HG03432 (cell line): ENCODE measurements around the gene NOS1AP.

ENCODE experiments used
- ATAC-seq: cut with Tn5 transposase; IDR thresholded peaks from one replicate; pipeline ENCODE4 v1.9.1; 2021; ENCODE audit warnings: mild to moderate bottlenecking, moderate library complexity; ENCODE audit not compliant: unreplicated experiment

The NOS1AP gene

GRCh38 chr1:162359523-162360236 is 290.2 kb downstream of the NOS1AP start:
- ATAC-seq, result no peak

GRCh38 chr1:162360237-162360873 is 290.9 kb downstream of the NOS1AP start:
- ATAC-seq, result no peak

DNA sequence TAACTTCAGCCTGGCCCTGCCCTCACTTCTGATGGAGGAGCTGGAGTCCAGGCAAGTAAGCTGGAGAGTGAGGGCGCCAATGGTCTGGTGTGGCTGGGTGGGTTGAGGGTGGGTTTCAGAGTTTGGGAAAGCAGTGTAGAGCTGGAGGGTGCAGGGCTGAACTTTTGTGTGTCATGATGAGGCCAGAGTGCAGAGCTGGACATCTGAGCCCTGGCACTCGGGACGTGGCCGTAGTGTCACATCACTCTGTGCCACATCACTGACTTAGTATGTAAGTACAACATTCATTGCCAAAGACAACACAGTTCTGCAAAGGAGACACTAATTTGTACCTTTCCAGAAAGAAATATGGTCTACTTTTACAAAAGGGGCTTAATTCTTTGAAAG is 291.4 kb downstream of the NOS1AP start:
- ATAC-seq, result no peak

DNA sequence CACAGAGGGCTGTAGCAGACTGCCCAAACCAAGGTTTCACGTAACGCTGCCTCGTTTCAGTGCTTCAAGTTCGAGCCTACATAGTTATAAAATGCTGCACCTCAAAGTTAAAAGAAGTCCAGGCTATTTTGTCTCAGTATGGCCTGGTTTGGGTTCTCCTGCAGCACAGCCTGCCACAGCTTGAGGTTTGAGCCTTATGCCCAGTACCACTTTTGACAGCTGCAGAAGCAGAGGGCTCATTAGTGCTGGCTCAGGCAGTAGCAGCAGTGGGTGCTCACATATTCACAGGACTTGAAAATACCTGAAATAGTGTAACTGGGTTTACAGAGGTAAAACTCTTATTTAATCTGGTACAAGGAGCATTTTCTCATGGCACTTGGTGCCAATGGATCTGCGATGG is 291.9 kb downstream of the NOS1AP start:
- peak; percentile 41 for ATAC-seq

- no peak for ATAC-seq
Measured at GRCh38 chr1:162363823-162364222, 294.3 kb downstream of the NOS1AP start.

GRCh38 chr1:162364498-162364897 is 295.0 kb downstream of the NOS1AP start:
- ATAC-seq, result no peak

GRCh38 chr1:162365284-162366020 is 296.0 kb downstream of the NOS1AP start:
- no peak for ATAC-seq

GRCh38 chr1:162366149-162366548 is 296.7 kb downstream of the NOS1AP start:
- no peak for ATAC-seq

DNA sequence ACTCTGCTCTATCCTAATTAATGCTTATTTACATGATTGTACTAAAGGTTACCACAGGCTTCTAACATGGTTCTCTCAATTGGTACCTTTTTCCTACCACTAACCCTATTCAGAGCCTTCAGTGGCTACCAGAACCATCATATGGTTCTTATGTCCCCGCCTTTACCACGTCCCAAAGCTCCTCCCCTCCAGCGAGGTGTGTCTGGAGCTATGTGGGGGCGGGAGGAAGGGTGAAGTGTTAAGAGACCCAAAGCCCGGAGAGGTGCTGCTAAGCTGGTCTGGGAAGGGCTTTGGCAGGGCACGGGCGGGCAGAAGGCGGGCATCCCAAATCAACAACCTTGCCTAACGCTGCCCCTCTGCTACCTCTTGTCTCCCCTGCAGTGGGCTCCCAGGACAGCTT is 297.2 kb downstream of the NOS1AP start:
- ATAC-seq, result no peak

DNA sequence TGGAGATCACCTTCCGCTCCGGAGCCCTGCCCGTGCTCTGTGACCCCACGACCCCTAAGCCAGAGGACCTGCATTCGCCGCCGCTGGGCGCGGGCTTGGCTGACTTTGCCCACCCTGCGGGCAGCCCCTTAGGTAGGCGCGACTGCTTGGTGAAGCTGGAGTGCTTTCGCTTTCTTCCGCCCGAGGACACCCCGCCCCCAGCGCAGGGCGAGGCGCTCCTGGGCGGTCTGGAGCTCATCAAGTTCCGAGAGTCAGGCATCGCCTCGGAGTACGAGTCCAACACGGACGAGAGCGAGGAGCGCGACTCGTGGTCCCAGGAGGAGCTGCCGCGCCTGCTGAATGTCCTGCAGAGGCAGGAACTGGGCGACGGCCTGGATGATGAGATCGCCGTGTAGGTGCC is 297.6 kb downstream of the NOS1AP start:
- no peak for ATAC-seq

GRCh38 chr1:162367772-162368171 is 298.3 kb downstream of the NOS1AP start:
- no peak for ATAC-seq

GRCh38 chr1:162368451-162368850 is 299.0 kb downstream of the NOS1AP start:
- ATAC-seq, result no peak

DNA sequence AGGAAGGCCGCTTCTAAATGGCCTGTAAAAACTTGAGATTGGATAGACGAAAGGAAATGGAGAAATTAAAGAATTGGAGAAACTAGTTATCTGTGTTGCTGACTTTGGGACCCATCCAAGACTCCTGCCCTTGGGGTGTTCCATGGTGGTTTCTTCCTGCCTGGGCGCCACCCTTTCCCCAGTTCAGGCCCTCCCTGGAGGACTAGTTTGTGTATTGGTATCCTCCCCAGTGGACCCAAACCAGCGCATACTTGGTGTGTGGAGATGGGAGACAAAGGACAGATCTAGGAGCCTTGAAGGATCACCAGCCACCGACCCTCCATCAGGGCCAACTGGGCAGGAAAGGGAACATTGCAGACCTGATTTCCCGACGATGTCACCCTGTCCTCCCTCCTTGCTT is 300.1 kb downstream of the NOS1AP start:
- ATAC-seq, result no peak

DNA sequence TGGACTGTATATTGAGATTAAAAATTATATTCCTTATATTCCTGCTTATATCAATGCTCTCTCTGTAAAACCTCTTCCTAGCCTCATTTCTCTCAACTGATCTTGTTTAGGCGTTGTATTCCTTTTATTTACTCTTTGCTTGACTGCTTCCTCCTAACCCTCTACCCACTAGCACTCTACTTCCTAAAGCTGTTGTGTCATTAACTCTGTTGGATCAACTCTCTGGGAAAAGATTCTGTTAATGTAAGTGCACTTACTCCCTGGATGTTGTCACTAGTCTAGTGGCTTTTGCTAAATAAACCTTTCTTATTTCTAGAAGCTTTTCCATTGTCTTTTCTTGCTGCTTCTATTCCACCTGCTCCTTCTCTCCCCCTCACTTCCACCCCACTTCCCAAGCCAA is 300.7 kb downstream of the NOS1AP start:
- ATAC-seq, result no peak

DNA sequence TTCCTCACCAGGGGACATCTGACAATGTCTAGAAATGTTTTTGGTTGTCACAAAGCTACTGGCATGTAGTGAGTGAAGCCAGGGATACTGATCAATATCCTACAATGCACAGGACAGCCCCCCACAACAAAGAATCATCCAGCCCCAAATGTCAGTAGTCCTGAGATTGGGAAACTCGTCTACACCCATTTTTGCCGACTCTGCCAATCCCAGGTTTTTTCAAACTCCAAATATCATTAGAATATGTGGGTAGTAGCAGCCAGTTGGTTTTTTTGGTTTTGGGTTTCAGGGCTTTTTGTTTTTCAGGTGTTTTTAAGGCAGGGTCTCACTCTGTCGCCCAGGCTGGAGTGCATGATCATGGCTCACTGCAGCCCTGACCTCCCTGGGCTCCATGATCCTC is 301.2 kb downstream of the NOS1AP start:
- ATAC-seq, result no peak

- no peak for ATAC-seq
Measured at GRCh38 chr1:162371611-162372010, 302.1 kb downstream of the NOS1AP start.

- peak; percentile 54 for ATAC-seq
Measured at GRCh38 chr1:162372159-162373071, 302.9 kb downstream of the NOS1AP start.

DNA sequence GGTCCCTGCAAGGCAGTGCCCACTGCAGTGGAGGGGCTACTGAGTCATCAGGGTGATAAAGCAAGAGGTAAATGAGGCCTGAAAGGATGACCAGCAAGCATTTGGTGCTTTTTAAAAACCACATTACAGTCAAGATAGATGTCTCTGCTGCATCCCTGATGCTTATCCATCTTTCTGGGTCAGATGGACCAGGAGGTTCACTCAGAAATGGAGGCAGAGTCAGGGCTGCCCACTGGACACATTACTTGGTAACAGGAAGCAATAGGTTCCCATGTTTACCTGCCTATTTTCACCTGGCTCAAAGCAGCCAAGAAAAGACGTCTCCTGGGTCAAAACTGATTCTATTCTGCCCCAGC is 303.6 kb downstream of the NOS1AP start:
- ATAC-seq, result no peak

DNA sequence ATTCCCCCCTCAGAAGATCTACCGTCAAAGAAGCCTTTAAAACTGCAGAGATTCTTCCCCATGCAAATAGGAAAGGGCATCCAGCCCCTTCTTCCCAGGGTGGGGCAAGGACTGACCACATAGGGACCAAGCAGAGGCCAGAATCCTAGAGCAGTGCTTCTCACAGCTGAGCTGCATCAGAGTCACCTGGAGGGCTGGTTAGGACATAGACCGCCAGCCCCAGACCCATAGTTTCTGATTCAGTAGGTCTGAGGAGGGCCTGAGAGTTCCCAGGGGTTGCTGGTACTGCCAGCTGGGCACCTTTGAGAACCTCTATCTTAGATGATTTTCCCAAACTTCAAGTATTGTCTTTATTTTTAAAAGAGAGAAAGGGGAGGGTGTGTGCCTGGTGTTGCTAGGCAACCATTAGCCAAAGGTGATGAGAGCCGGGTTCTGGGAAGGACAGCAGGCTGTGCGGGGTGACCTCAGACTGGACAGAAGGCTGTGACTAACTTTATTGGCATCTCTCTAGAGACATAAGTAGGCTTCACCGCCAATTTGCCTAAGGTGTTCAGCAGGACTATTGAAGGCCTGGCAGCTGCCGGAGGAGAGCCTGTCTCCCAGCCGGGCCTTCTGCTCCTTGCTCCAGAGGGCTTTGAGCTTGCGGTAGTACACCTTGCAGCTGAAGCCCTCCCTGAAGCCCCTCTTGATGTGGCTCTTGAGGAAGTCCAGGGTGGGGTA is 304.2 kb downstream of the NOS1AP start:
- no peak for ATAC-seq

- ATAC-seq, result no peak
Measured at GRCh38 chr1:162374406-162374805, 304.9 kb downstream of the NOS1AP start.
